NK-92 (cell line): ENCODE data around the gene ITGA8.

Source experiments
- DNase-seq: peaks from one replicate; lab custom pipeline; 2025; ENCODE audit not compliant: unreplicated experiment; lab: John Stamatoyannopoulos, UW

Gene ITGA8

DNA sequence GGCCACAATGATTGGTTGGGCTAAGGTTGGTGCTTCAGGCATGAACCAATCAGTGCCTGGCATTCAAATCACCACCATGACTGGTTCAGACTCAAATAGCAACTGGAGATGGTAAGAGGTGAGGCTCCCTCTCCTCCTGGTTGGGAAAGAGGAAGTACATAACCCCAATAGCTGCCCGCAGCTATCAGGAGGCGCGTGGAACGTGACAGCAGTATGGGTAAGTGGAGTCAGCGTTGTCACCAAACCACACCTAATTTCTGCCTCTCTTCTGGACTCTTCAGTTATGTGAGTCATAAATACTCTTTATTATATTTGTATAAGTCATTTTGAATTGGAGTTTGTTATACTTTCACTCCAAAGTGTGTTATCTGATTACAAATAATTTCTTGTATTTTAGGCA lies 17.9 kb upstream of the ITGA8 start:
- no peak for DNase-seq

DNA sequence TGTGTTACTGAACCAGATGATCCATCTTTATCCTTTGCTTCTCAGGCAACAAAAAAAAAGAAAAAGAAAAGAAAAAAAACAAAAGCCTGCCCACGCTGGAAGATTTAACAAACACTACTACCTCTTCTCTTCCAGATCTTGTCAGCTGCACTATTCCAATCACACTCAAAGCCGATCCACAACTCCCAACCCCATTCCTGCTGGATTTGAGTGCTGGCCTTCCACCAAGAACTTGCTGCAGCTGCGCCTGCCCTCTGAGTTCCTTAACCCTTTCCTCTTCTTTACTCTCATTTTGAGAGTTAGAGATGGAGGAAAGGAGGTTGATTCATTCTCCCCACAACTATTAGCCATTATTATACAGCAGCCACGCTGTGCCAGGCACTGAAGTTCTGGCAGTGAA lies 16.0 kb upstream of the ITGA8 start:
- no peak for DNase-seq

GRCh38 chr10:15730341-15730740 lies 10.6 kb upstream of the ITGA8 start:
- no peak for DNase-seq

DNA sequence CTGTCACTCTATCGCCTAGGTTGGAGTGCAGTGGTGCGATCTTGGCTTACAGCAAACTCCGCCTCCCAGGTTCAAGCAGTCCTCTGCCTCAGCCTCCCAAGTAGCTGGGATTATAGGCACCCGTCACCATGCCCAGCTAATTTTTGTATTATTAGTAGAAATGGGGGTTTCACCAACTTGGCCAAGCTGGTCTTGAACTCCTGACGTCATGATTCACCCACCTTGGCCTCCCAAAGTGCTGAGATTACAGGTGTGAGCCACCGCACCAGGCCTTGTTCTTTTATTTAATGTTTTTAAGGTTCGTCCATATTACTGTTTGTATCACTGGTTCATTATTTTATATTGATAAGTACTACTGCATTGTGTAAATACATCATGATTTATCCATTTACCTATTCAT lies 10.2 kb upstream of the ITGA8 start:
- no peak for DNase-seq

GRCh38 chr10:15726042-15726441 lies 6.3 kb upstream of the ITGA8 start:
- no peak for DNase-seq

GRCh38 chr10:15725603-15726002 lies 5.9 kb upstream of the ITGA8 start:
- no peak for DNase-seq

- no peak for DNase-seq
Observed at GRCh38 chr10:15724683-15725082, 5.0 kb upstream of the ITGA8 start.

DNA sequence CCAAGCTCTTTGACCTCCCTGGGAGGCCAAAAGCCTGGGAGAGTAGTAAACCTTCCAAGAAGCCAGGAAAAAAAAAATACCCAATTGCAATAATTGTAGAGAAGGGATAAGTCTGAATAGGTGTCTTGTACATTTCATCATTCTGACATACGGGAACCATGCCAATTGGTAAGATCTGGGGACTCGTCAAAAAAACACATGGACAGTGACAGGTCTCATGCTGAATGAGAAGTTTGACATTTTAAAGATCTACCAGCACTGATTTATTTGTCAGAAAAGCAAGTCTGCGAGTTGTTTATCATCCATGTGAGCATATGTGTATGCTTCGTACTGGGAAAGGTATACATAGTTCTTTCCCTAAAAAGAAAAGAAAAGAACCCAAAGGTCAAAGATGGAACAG lies 4.1 kb upstream of the ITGA8 start:
- DNase-seq, result no peak

- no peak for DNase-seq
Observed at GRCh38 chr10:15720635-15721287, 1.0 kb upstream of the ITGA8 start.

GRCh38 chr10:15719049-15719898 lies 448 bp downstream of the ITGA8 start:
- no peak for DNase-seq

DNA sequence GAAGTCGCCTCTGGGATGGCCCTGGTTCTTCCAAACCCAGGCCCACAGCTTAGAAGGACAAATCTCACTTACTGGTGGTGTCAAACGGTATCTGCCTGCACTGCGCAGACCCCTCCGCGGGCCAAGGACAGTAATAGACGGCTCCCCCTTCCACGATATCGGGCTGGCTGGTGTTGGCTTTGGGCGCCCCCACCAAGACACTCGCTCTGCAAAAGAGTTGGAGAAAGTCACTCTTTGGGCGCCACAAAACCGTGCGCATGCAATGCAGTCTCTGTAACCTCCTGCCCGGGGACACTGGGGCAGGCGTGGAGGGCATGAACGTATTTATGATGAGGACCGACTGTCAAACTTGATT lies 1.1 kb downstream of the ITGA8 start:
- no peak for DNase-seq

- DNase-seq, result no peak
Observed at GRCh38 chr10:15715619-15716227, 4.0 kb downstream of the ITGA8 start.

DNA sequence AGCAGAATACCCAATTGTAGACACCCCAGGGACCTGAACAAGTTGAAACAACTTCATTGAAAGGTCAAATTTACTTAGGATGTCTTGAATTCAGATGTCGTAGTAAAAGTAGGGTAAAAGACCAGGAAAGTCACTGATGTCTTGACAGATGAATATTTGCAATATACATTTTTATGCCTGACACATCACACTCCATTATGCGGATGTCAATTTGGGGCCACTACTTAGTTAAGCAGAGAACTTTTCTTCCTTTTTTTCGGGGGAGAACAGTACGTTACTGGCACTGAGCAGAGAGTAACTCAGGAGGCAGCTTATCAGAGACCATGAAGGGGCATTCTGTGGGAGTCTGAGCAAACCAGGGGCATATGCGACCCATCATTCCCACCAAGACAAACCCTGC lies 4.9 kb downstream of the ITGA8 start:
- DNase-seq, result no peak

DNA sequence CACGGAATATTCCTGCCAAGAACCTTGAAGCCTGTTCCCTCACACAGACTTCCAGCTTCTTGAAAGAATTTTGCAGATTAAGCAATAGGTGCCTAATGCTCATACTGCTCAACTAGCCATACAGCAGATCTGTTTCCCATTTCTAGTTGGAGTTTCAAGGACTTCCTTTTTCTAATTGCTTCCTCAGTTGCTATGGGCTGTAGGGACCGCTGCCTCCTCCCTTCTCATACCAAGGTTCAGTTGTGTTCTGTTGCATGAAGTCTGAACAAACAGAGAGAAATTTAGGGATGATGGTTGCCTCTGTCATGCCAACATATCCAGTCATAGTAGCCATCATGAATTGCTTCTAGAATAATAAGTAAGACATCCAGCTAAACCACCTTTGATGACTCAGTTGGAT lies 6.8 kb downstream of the ITGA8 start:
- DNase-seq, result no peak

DNA sequence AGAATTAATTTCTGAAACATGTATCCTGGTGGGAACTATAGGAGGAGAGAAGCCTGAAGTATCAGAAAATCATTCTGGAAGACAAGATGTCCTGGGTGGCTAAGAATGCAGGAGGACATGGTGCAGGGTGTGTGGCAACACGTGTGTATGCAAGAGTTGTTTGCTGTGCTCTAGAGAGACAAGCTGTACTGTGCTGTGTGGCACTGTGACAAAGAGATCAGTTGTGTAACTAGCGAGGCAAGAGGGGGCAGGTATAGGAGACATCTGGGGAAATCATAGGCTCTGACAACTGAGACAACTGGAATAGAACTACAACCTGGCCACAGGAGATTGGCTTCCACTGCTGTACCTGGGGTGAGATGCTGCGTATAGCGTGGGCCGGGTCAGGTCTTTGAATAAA lies 9.3 kb downstream of the ITGA8 start:
- no peak for DNase-seq

DNA sequence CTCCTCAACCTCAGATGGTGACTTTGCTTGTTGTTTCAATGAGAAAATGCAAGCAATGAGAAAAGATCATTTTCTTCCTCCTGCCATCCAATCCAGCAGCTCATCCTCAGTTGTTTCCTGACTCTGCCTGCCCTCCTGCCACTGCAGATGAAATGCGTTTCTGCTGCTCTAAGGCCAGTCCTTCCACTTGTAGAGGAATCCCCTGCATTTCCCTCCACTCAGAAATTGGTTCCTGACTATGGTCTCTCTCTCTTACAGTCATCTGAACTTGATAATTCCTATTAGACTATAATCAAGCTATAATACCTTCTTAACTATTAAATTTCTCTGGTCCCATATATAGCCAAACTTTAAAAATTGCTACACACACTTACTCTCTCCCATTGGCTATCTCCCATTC lies 14.4 kb downstream of the ITGA8 start:
- DNase-seq, result no peak

GRCh38 chr10:15704581-15704968 lies 15.1 kb downstream of the ITGA8 start:
- no peak for DNase-seq

- no peak for DNase-seq
Observed at GRCh38 chr10:15703944-15704580, 15.7 kb downstream of the ITGA8 start.

DNA sequence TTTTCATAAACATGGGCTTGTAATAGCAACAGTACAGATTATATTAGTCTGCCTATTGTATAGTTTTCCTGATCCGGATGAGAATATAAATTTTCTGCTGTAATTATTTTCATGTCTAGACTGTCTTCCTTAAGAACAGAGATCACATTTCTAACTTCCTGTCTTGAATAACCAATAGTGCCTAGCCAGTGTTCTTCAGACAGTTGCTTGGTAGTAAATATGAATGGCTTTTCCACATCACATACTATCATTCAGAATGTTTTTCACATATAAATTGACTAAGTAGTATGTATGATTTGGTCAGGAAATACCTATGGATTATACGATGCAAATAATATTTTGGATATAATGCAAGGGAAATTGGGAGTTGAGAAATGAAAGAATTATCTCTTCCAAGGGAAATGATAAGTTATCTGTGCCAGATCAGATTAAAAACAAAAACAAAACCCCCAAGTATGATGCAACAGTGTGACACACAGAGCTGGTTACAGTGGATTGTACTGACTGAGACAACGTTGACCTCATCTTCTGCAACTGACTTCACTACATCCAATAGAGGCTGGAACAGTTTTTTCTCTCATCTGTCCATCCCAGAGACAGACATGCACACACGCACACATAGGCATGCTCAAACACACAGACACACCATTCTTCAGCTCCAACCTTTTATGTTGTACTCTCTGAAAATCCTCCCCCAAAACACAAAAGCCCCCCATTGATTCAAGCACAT lies 16.4 kb downstream of the ITGA8 start:
- DNase-seq, result no peak

- DNase-seq, result no peak
Observed at GRCh38 chr10:15700078-15700674, 19.5 kb downstream of the ITGA8 start.

GRCh38 chr10:15695852-15696251 lies 23.9 kb downstream of the ITGA8 start:
- no peak for DNase-seq
